HFF-Myc (cell line): ENCODE measurements around the gene PLEKHO2.
"Not testable (repeated sequence)": the region's sequence is repeated elsewhere in the genome, so short reads cannot be mapped to it uniquely, and the experiment has no call there.

ENCODE experiments used
- DNase-seq: peaks from one replicate; pipeline ENCODE4 v3.0.0-alpha.2; 2011; ENCODE audit warnings: low read depth; ENCODE audit errors: extremely low read depth
- H3K4me3 ChIP-seq: replicated peaks from 2 replicates; pipeline ENCODE4 v1.5.1; 2011; ENCODE audit warnings: low read depth, mild to moderate bottlenecking, control low read depth, low read length
- CTCF ChIP-seq: IDR thresholded peaks from 2 replicates; pipeline ENCODE4 v1.5.1; 2012; ENCODE audit warnings: mild to moderate bottlenecking, low read depth, low read length, control low read depth; ENCODE audit errors: missing control alignments

PLEKHO2 gene

GRCh38 chr15:64813075-64813474 is 28.6 kb upstream of the PLEKHO2 start:
- no peak for TF ChIP-seq CTCF
- no peak overlapping the region for H3K4me3 ChIP-seq
- DNase-seq, result no peak

- DNase-seq, H3K4me3 ChIP-seq: not testable (repeated sequence)
Observed at GRCh38 chr15:64814283-64814682, 27.4 kb upstream of the PLEKHO2 start.

- H3K4me3 ChIP-seq, DNase-seq: not testable (repeated sequence)
Observed at GRCh38 chr15:64814965-64815364, 26.8 kb upstream of the PLEKHO2 start.

- no peak for DNase-seq
- no peak for TF ChIP-seq CTCF
- H3K4me3 ChIP-seq, result no peak overlapping the region
Observed at GRCh38 chr15:64816452-64816851, 25.3 kb upstream of the PLEKHO2 start.

GRCh38 chr15:64824929-64825430 is 16.7 kb upstream of the PLEKHO2 start:
- TF ChIP-seq CTCF, result no peak
- no peak for DNase-seq
- peak overlapping the region; percentile 69 for H3K4me3 ChIP-seq

GRCh38 chr15:64825431-64826294 is 16.1 kb upstream of the PLEKHO2 start, which contains the start of gene PIF1:
PIF1 (minus strand) TSS chr15:64825647; CDS start chr15:64824335, 1,312 bp downstream.
- peak; percentile 99 for DNase-seq
- peak within 1 kb of the TSS; percentile 69 for H3K4me3 ChIP-seq
- TF ChIP-seq CTCF, result no peak

GRCh38 chr15:64828985-64829384 is 12.7 kb upstream of the PLEKHO2 start:
- no peak for TF ChIP-seq CTCF
- no peak for DNase-seq
- no peak overlapping the region for H3K4me3 ChIP-seq

- no peak overlapping the region for H3K4me3 ChIP-seq
- no peak for TF ChIP-seq CTCF
Observed at GRCh38 chr15:64833690-64834089, 8.0 kb upstream of the PLEKHO2 start.

More at GRCh38 chr15:64833690-64834089, 8.0 kb upstream of the PLEKHO2 start:
- no peak for DNase-seq
